Measurements from ENCODE around the gene PDGFA.
A peak's percentile ranks its signal among the peaks of the same experiment; 100 is the strongest.
"Not testable (repeated sequence)": the region's sequence is repeated elsewhere in the genome, so short reads cannot be mapped to it uniquely, and the experiment has no call there.

PDGFA gene

GRCh38 chr7:519484-520390 is at the start of gene PDGFA:
TSS of gene PDGFA (minus strand) at chr7:519846. CDS start at chr7:519001, 845 bp downstream.
- peak; percentile 28 for DNase-seq

- DNase-seq = no peak
Observed at GRCh38 chr7:568031-568951, 48.6 kb upstream of the PDGFA start.

- no peak for DNase-seq
Observed at GRCh38 chr7:567305-567883, 47.7 kb upstream of the PDGFA start.

- DNase-seq = no peak
Observed at GRCh38 chr7:566100-566499, 46.5 kb upstream of the PDGFA start.

GRCh38 chr7:564176-564865 is 44.7 kb upstream of the PDGFA start:
- no peak for DNase-seq

GRCh38 chr7:563629-564170 is 44.1 kb upstream of the PDGFA start:
- DNase-seq = no peak

- DNase-seq = no peak
Observed at GRCh38 chr7:562789-563628, 43.4 kb upstream of the PDGFA start.

GRCh38 chr7:562374-562675 is 42.7 kb upstream of the PDGFA start:
- no peak for DNase-seq

GRCh38 chr7:561631-562373 is 42.2 kb upstream of the PDGFA start:
- DNase-seq = no peak

- no peak for DNase-seq
Observed at GRCh38 chr7:560966-561630, 41.5 kb upstream of the PDGFA start.

- DNase-seq = no peak
Observed at GRCh38 chr7:559396-559705, 39.7 kb upstream of the PDGFA start.

GRCh38 chr7:557558-557881 is 37.9 kb upstream of the PDGFA start:
- DNase-seq = no peak

- DNase-seq = no peak
Observed at GRCh38 chr7:556837-557557, 37.4 kb upstream of the PDGFA start.

- DNase-seq = no peak
Observed at GRCh38 chr7:556291-556826, 36.7 kb upstream of the PDGFA start.

GRCh38 chr7:555551-556160 is 36.0 kb upstream of the PDGFA start:
- DNase-seq = no peak

GRCh38 chr7:553636-554111 is 34.0 kb upstream of the PDGFA start:
- no peak for DNase-seq

- DNase-seq = no peak
Observed at GRCh38 chr7:552868-553635, 33.4 kb upstream of the PDGFA start.

GRCh38 chr7:552151-552867 is 32.7 kb upstream of the PDGFA start:
- DNase-seq = not testable (repeated sequence)
